ENCODE data around the gene SHISAL2B.
"Not testable (repeated sequence)": the region's sequence is repeated elsewhere in the genome, so short reads cannot be mapped to it uniquely, and the experiment has no call there.

SHISAL2B gene

GRCh38 chr5:64693636-64694035 lies 3.3 kb downstream of the SHISAL2B start:
- DNase-seq (ENCODE audit: insufficient read length, low spot score) (no peak), FAIRE-seq (no peak)

- FAIRE-seq; DNase-seq (ENCODE audit: insufficient read length, low spot score): not testable (repeated sequence)
Observed at GRCh38 chr5:64696414-64696813, 6.1 kb downstream of the SHISAL2B start.

GRCh38 chr5:64700765-64701164 lies 10.5 kb downstream of the SHISAL2B start:
- FAIRE-seq, result no peak
- no peak for DNase-seq (ENCODE audit: insufficient read length, low spot score)

- not testable (repeated sequence) for FAIRE-seq; DNase-seq (ENCODE audit: insufficient read length, low spot score)
Observed at GRCh38 chr5:64706074-64706473, 15.8 kb downstream of the SHISAL2B start.

GRCh38 chr5:64707191-64707590 lies 16.9 kb downstream of the SHISAL2B start:
- DNase-seq (ENCODE audit: insufficient read length, low spot score) (no peak), FAIRE-seq (no peak)

GRCh38 chr5:64714495-64714894 lies 24.2 kb downstream of the SHISAL2B start:
- FAIRE-seq; DNase-seq (ENCODE audit: insufficient read length, low spot score): not testable (repeated sequence)

GRCh38 chr5:64722588-64722987 lies 32.3 kb downstream of the SHISAL2B start:
- DNase-seq (ENCODE audit: insufficient read length, low spot score), result no peak
- no peak for FAIRE-seq

GRCh38 chr5:64727150-64727549 lies 36.8 kb downstream of the SHISAL2B start:
- FAIRE-seq (no peak), DNase-seq (ENCODE audit: insufficient read length, low spot score) (no peak)

GRCh38 chr5:64742411-64742810 lies 52.1 kb downstream of the SHISAL2B start:
- DNase-seq (ENCODE audit: insufficient read length, low spot score) (no peak), FAIRE-seq (no peak)

GRCh38 chr5:64742821-64743220 lies 52.5 kb downstream of the SHISAL2B start:
- DNase-seq (ENCODE audit: insufficient read length, low spot score), result no peak
- peak; percentile 54 for FAIRE-seq

- FAIRE-seq (no peak), DNase-seq (ENCODE audit: insufficient read length, low spot score) (no peak)
Observed at GRCh38 chr5:64744914-64745313, 54.6 kb downstream of the SHISAL2B start.

- FAIRE-seq, result no peak
- DNase-seq (ENCODE audit: insufficient read length, low spot score), result no peak
Observed at GRCh38 chr5:64746446-64746845, 56.1 kb downstream of the SHISAL2B start.

- DNase-seq (ENCODE audit: insufficient read length, low spot score), result no peak
- FAIRE-seq, result no peak
Observed at GRCh38 chr5:64749385-64749784, 59.1 kb downstream of the SHISAL2B start.

- DNase-seq (ENCODE audit: insufficient read length, low spot score) (no peak), FAIRE-seq (peak; percentile 28)
Observed at GRCh38 chr5:64754066-64754465, 63.8 kb downstream of the SHISAL2B start.

GRCh38 chr5:64758901-64759300 lies 68.6 kb downstream of the SHISAL2B start:
- DNase-seq (ENCODE audit: insufficient read length, low spot score), result no peak
- FAIRE-seq, result no peak

- DNase-seq (ENCODE audit: insufficient read length, low spot score) (no peak), FAIRE-seq (no peak)
Observed at GRCh38 chr5:64759960-64760660, 69.8 kb downstream of the SHISAL2B start.

- DNase-seq (ENCODE audit: insufficient read length, low spot score), result no peak
- FAIRE-seq, result no peak
Observed at GRCh38 chr5:64763948-64764503, 73.7 kb downstream of the SHISAL2B start.

- FAIRE-seq (no peak), DNase-seq (ENCODE audit: insufficient read length, low spot score) (no peak)
Observed at GRCh38 chr5:64765804-64766504, 75.7 kb downstream of the SHISAL2B start.

- FAIRE-seq (no peak), DNase-seq (ENCODE audit: insufficient read length, low spot score) (no peak)
Observed at GRCh38 chr5:64766941-64767340, 76.6 kb downstream of the SHISAL2B start.
